Peyer's patch (tissue), 4 donors: ENCODE data around the gene ELP4. TPM values are rescaled to one million over a fixed set of nuclear protein-coding genes. Genes with fewer than 3 reads are reported as not detected.

ENCODE experiments used
- DNase-seq, 3 donors: peaks; one replicate each; pipeline ENCODE4 v3.0.0-alpha.2; 2017 to 2019
- H3K27ac ChIP-seq, 4 donors: fragments of 200-600 bp; sonication (generic); one replicate each; pipeline ENCODE4 v1.5.1; 2016 to 2019
- H3K27me3 ChIP-seq, 2 donors: fragments of 200-600 bp; sonication (generic); one replicate each; pipeline ENCODE4 v1.5.1; 2019
- H3K36me3 ChIP-seq, 3 donors: fragments of 200-600 bp; sonication (generic); one replicate each; pipeline ENCODE4 v1.5.1; 2016 to 2019
- H3K4me1 ChIP-seq, 4 donors: fragments of 200-600 bp; sonication (generic); one replicate each; pipeline ENCODE4 v1.5.1; 2016 to 2019
- H3K4me3 ChIP-seq, 4 donors: fragments of 200-600 bp; sonication (generic); 1 replicate in 3 of 4; 2 replicates in 1 of 4; pipeline ENCODE4 v1.5.1; 2016 to 2019; ENCODE audit warnings: mild to moderate bottlenecking in 1 of 4
- H3K9me3 ChIP-seq, 4 donors: fragments of 200-600 bp; sonication (generic); one replicate each; pipeline ENCODE4 v1.5.1; 2016 to 2019; ENCODE audit warnings: mild to moderate bottlenecking in 1 of 4
- CTCF ChIP-seq, 6 experiments: fragments of 450-650 bp in 4 of 6; fragments of 200-600 bp in 2 of 6; sonication (generic) in 1 of 6; IDR thresholded peaks; one replicate each; pipeline ENCODE4 v1.5.1; 2017 to 2019; ENCODE audit warnings: antibody characterized with exemption in 6 of 6, mild to moderate bottlenecking in 3 of 6, moderate library complexity in 1 of 6
- POLR2A ChIP-seq, 2 donors: fragments of 450-650 bp; IDR thresholded peaks; one replicate each; pipeline ENCODE4 v1.5.1; 2017; ENCODE audit warnings: antibody characterized with exemption in 2 of 2, mild to moderate bottlenecking in 2 of 2, moderate library complexity in 2 of 2
- total RNA-seq, 4 donors: library from RNA; depleted of rRNA; stranded (reverse); fragments of >200 nt; gene quantifications; one replicate each; pipeline ENCODE4 v1.1.0, GENCODE V29; 2016

The ELP4 gene
- total RNA-seq, 4 donors from 2014 or later = 13.3 to 33.0 (median 21.3) TPM

- no peaks in the 10 kb centered on the region for H3K36me3 ChIP-seq
- TF ChIP-seq POLR2A (IDR thresholded peaks at IDR 0.05) (no peak), CTCF (IDR thresholded peaks at IDR 0.05) (no peak)
- no peaks in the 10 kb centered on the region for H3K4me1 ChIP-seq
- peaks cover 0 to 4% of the 10 kb centered on the region in 2 donors for H3K27me3 ChIP-seq
- no peaks in the 10 kb centered on the region for H3K9me3 ChIP-seq
- no peak overlapping the region for H3K27ac ChIP-seq
- H3K4me3 ChIP-seq = no peak overlapping the region
- DNase-seq = no peak
These were observed 282.5 kb downstream of the ELP4 start for GRCh38 chr11:31792036-31792435.

- Histone ChIP-seq H3K4me1 (no peaks in the 10 kb centered on the region), H3K27me3 (peaks cover 0 to 5% of the 10 kb centered on the region in 2 donors), H3K27ac (no peak overlapping the region), H3K9me3 (no peaks in the 10 kb centered on the region), H3K36me3 (no peaks in the 10 kb centered on the region), H3K4me3 (no peak overlapping the region)
- no peak for DNase-seq
- TF ChIP-seq CTCF (IDR thresholded peaks at IDR 0.05) = no peak
- no peak for TF ChIP-seq POLR2A (IDR thresholded peaks at IDR 0.05)
These were observed 282.9 kb downstream of the ELP4 start for GRCh38 chr11:31792456-31792855.

GRCh38 chr11:31793264-31793663, 283.7 kb downstream of the ELP4 start:
- Histone ChIP-seq H3K27me3 (peaks cover 0 to 8% of the 10 kb centered on the region in 2 donors), H3K4me1 (peaks cover 0 to under 1% (median 0%) of the 10 kb centered on the region in 4 donors)
- TF ChIP-seq POLR2A (IDR thresholded peaks at IDR 0.05) = no peak
- no peak for TF ChIP-seq CTCF (IDR thresholded peaks at IDR 0.05)

GRCh38 chr11:31794548-31794947, 285.0 kb downstream of the ELP4 start:
- no peaks in the 10 kb centered on the region for H3K9me3 ChIP-seq
- peaks cover 0 to 21% of the 10 kb centered on the region in 2 donors for H3K27me3 ChIP-seq
- H3K4me3 ChIP-seq = no peak overlapping the region
- H3K4me1 ChIP-seq = peaks cover 0 to 13% (median 0%) of the 10 kb centered on the region in 4 donors
- DNase-seq = no peak
- H3K36me3 ChIP-seq = no peaks in the 10 kb centered on the region
- H3K27ac ChIP-seq = no peak overlapping the region
- TF ChIP-seq CTCF (IDR thresholded peaks at IDR 0.05) (no peak), POLR2A (IDR thresholded peaks at IDR 0.05) (no peak)

More at GRCh38 chr11:31793264-31793663, 283.7 kb downstream of the ELP4 start:
- Histone ChIP-seq H3K27ac (no peak overlapping the region), H3K36me3 (no peaks in the 10 kb centered on the region), H3K9me3 (no peaks in the 10 kb centered on the region), H3K4me3 (no peak overlapping the region)
- no peak for DNase-seq

- Histone ChIP-seq H3K36me3 (no peaks in the 10 kb centered on the region), H3K27ac (no peak overlapping the region), H3K4me3 (no peak overlapping the region), H3K4me1 (peaks cover 0 to 18% (median 0%) of the 10 kb centered on the region in 4 donors), H3K9me3 (no peaks in the 10 kb centered on the region), H3K27me3 (peaks cover 0 to 34% of the 10 kb centered on the region in 2 donors)
- DNase-seq = no peak
- TF ChIP-seq CTCF (IDR thresholded peaks at IDR 0.05) (no peak), POLR2A (IDR thresholded peaks at IDR 0.05) (no peak)
These were observed 286.3 kb downstream of the ELP4 start for GRCh38 chr11:31795706-31796498.
